LNCaP clone FGC (cell line): ENCODE measurements around the gene ATP11A.
"Not testable (repeated sequence)": the region's sequence is repeated elsewhere in the genome, so short reads cannot be mapped to it uniquely, and the experiment has no call there.

Experiments used
- DNase-seq: peaks from one replicate; pipeline ENCODE4 v3.0.0-alpha.2; 2011; ENCODE audit warnings: low read depth
- H3K4me3 ChIP-seq: 2 replicates; pipeline ENCODE4 v1.5.1; 2011; ENCODE audit warnings: mild to moderate bottlenecking, low read depth, low read length, control low read depth
- CTCF ChIP-seq: IDR thresholded peaks from 2 replicates; pipeline ENCODE4 v1.5.1; 2012; ENCODE audit warnings: mild to moderate bottlenecking; ENCODE audit not compliant: control insufficient read depth, insufficient read depth; ENCODE audit errors: extremely low read depth

The ATP11A gene

GRCh38 chr13:112836940-112837339 lies 147.1 kb downstream of the ATP11A start:
- no peak overlapping the region for H3K4me3 ChIP-seq
- TF ChIP-seq CTCF = no peak
- DNase-seq = no peak

- DNase-seq = no peak
- no peak overlapping the region for H3K4me3 ChIP-seq
- TF ChIP-seq CTCF = no peak
Observed at GRCh38 chr13:112837371-112838037, 147.7 kb downstream of the ATP11A start.

GRCh38 chr13:112838038-112838841 lies 148.4 kb downstream of the ATP11A start:
- no peak for DNase-seq
- no peak for TF ChIP-seq CTCF
- no peak overlapping the region for H3K4me3 ChIP-seq

GRCh38 chr13:112838842-112839117 lies 148.9 kb downstream of the ATP11A start:
- no peak overlapping the region for H3K4me3 ChIP-seq
- no peak for TF ChIP-seq CTCF
- no peak for DNase-seq

- no peak for DNase-seq
- no peak for TF ChIP-seq CTCF
- H3K4me3 ChIP-seq = no peak overlapping the region
Observed at GRCh38 chr13:112839356-112840105, 149.7 kb downstream of the ATP11A start.

- H3K4me3 ChIP-seq = no peak overlapping the region
- DNase-seq = no peak
- no peak for TF ChIP-seq CTCF
Observed at GRCh38 chr13:112840472-112841302, 150.8 kb downstream of the ATP11A start.

- H3K4me3 ChIP-seq = not testable (repeated sequence)
Observed at GRCh38 chr13:112841303-112842015, 151.6 kb downstream of the ATP11A start.

More at GRCh38 chr13:112841303-112842015, 151.6 kb downstream of the ATP11A start:
- not testable (repeated sequence) for DNase-seq
